ENCODE measurements around the gene DPP4. TPM values are rescaled to one million over a fixed set of nuclear protein-coding genes. Genes with fewer than 3 reads are reported as not detected.

Gene DPP4
- total and polyA plus RNA-seq, 2 experiments from 2014 or later = 149 to 218 TPM

GRCh38 chr2:161971551-161971950, 102.5 kb downstream of the DPP4 start:
- no peaks in the 10 kb centered on the region for H3K36me3 ChIP-seq (replicated peaks; ENCODE audit: insufficient read depth, low read depth)
- no peaks in the 10 kb centered on the region for H4K20me1 ChIP-seq (ENCODE audit: insufficient read depth, poor library complexity, severe bottlenecking)
- no peaks in the 10 kb centered on the region for H3K4me1 ChIP-seq (ENCODE audit: insufficient read depth)
- no peak for DNase-seq (ENCODE audit: low spot score)
- H3K9me2 ChIP-seq (replicated peaks; ENCODE audit: insufficient read depth) = no peaks in the 10 kb centered on the region
- no peak overlapping the region for H2AFZ ChIP-seq
- H3K4me3 ChIP-seq = no peak overlapping the region
- TF ChIP-seq EZH2phosphoT487 (IDR thresholded peaks at IDR 0.05; ENCODE audit: low read depth, severe bottlenecking, unreplicated experiment) (no peak), EZH2 (IDR thresholded peaks at IDR 0.05; ENCODE audit: borderline replicate concordance) (no peak)
- TF ChIP-seq, protein P1, sequence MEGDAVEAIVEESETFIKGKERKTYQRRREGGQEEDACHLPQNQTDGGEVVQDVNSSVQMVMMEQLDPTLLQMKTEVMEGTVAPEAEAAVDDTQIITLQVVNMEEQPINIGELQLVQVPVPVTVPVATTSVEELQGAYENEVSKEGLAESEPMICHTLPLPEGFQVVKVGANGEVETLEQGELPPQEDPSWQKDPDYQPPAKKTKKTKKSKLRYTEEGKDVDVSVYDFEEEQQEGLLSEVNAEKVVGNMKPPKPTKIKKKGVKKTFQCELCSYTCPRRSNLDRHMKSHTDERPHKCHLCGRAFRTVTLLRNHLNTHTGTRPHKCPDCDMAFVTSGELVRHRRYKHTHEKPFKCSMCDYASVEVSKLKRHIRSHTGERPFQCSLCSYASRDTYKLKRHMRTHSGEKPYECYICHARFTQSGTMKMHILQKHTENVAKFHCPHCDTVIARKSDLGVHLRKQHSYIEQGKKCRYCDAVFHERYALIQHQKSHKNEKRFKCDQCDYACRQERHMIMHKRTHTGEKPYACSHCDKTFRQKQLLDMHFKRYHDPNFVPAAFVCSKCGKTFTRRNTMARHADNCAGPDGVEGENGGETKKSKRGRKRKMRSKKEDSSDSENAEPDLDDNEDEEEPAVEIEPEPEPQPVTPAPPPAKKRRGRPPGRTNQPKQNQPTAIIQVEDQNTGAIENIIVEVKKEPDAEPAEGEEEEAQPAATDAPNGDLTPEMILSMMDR (IDR thresholded peaks at IDR 0.05; ENCODE audit: poor library complexity) = no peak
- H3K9me3 ChIP-seq (ENCODE audit: low read depth) = no peaks in the 10 kb centered on the region
- 80% methylated on average over 9 of the region's 9 CpGs for WGBS (ENCODE audit: low lambda C conversion rate, missing lambda C conversion rate)
- no peaks in the 10 kb centered on the region for H3K79me2 ChIP-seq
- H3K4me2 ChIP-seq = no peak overlapping the region
- no peak overlapping the region for H3K27ac ChIP-seq
- H3K27me3 ChIP-seq = no peaks in the 10 kb centered on the region

- Histone ChIP-seq H4K20me1 (ENCODE audit: insufficient read depth, poor library complexity, severe bottlenecking) (no peaks in the 10 kb centered on the region), H3K27ac (no peak overlapping the region), H3K27me3 (no peaks in the 10 kb centered on the region), H2AFZ (no peak overlapping the region), H3K4me2 (no peak overlapping the region), H3K9me2 (replicated peaks; ENCODE audit: insufficient read depth) (no peaks in the 10 kb centered on the region), H3K79me2 (no peaks in the 10 kb centered on the region), H3K36me3 (replicated peaks; ENCODE audit: insufficient read depth, low read depth) (no peaks in the 10 kb centered on the region), H3K4me1 (ENCODE audit: insufficient read depth) (no peaks in the 10 kb centered on the region), H3K9me3 (ENCODE audit: low read depth) (no peaks in the 10 kb centered on the region), H3K4me3 (no peak overlapping the region)
- TF ChIP-seq EZH2phosphoT487 (IDR thresholded peaks at IDR 0.05; ENCODE audit: low read depth, severe bottlenecking, unreplicated experiment) (no peak), EZH2 (IDR thresholded peaks at IDR 0.05; ENCODE audit: borderline replicate concordance) (no peak)
- TF ChIP-seq, protein P1 (IDR thresholded peaks at IDR 0.05; ENCODE audit: poor library complexity) = no peak
- 92% methylated on average over 1 of the region's 1 CpG for WGBS (ENCODE audit: low lambda C conversion rate, missing lambda C conversion rate)
- DNase-seq (ENCODE audit: low spot score) = no peak
These were observed 104.9 kb downstream of the DPP4 start for GRCh38 chr2:161969159-161969558.

GRCh38 chr2:161965994-161966393, 108.0 kb downstream of the DPP4 start:
- no peaks in the 10 kb centered on the region for H3K9me2 ChIP-seq (replicated peaks; ENCODE audit: insufficient read depth)
- DNase-seq (ENCODE audit: low spot score) = no peak
- 90% methylated on average over 1 of the region's 1 CpG for WGBS (ENCODE audit: low lambda C conversion rate, missing lambda C conversion rate)
- H4K20me1 ChIP-seq (ENCODE audit: insufficient read depth, poor library complexity, severe bottlenecking) = no peaks in the 10 kb centered on the region
- H3K4me3 ChIP-seq = no peak overlapping the region
- no peaks in the 10 kb centered on the region for H3K9me3 ChIP-seq (ENCODE audit: low read depth)
- no peak overlapping the region for H3K4me2 ChIP-seq
- no peak for TF ChIP-seq EZH2phosphoT487 (IDR thresholded peaks at IDR 0.05; ENCODE audit: low read depth, severe bottlenecking, unreplicated experiment)
- TF ChIP-seq, protein P1 (IDR thresholded peaks at IDR 0.05; ENCODE audit: poor library complexity) = no peak
- TF ChIP-seq EZH2 (IDR thresholded peaks at IDR 0.05; ENCODE audit: borderline replicate concordance) = no peak
- no peaks in the 10 kb centered on the region for H3K79me2 ChIP-seq
- no peaks in the 10 kb centered on the region for H3K4me1 ChIP-seq (ENCODE audit: insufficient read depth)
- no peaks in the 10 kb centered on the region for H3K27me3 ChIP-seq
- H2AFZ ChIP-seq = no peak overlapping the region
- no peaks in the 10 kb centered on the region for H3K36me3 ChIP-seq (replicated peaks; ENCODE audit: insufficient read depth, low read depth)
- H3K27ac ChIP-seq = no peak overlapping the region

DNA sequence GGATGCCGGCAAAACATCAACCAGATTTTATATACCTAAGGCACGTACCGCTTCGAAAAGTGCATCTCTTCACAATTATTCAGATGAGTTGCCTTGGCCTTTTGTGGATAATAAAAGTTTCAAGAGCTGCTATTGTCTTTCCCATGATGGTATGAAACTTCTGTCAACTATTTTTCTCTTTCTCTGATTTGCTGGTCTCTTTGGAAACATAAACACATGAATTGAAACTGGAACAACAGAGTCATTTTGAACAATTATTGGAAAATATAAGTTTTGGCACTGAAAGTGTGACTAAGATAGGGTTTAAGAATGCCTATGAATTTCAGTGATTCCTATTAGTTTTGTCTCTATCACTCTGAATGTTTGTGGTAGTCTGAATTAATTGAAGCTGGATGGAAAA, 109.9 kb downstream of the DPP4 start:
- WGBS (ENCODE audit: low lambda C conversion rate, missing lambda C conversion rate) = 94% methylated on average over 4 of the region's 4 CpGs
- no peak for DNase-seq (ENCODE audit: low spot score)
- H3K4me1 ChIP-seq (ENCODE audit: insufficient read depth) = no peaks in the 10 kb centered on the region
- no peaks in the 10 kb centered on the region for H4K20me1 ChIP-seq (ENCODE audit: insufficient read depth, poor library complexity, severe bottlenecking)
- H3K27ac ChIP-seq = no peak overlapping the region
- no peaks in the 10 kb centered on the region for H3K79me2 ChIP-seq
- no peaks in the 10 kb centered on the region for H3K36me3 ChIP-seq (replicated peaks; ENCODE audit: insufficient read depth, low read depth)
- H3K9me2 ChIP-seq (replicated peaks; ENCODE audit: insufficient read depth) = no peaks in the 10 kb centered on the region
- no peaks in the 10 kb centered on the region for H3K27me3 ChIP-seq
- no peak overlapping the region for H2AFZ ChIP-seq
- no peak overlapping the region for H3K4me3 ChIP-seq
- H3K9me3 ChIP-seq (ENCODE audit: low read depth) = no peaks in the 10 kb centered on the region
- no peak for TF ChIP-seq EZH2 (IDR thresholded peaks at IDR 0.05; ENCODE audit: borderline replicate concordance)
- TF ChIP-seq EZH2phosphoT487 (IDR thresholded peaks at IDR 0.05; ENCODE audit: low read depth, severe bottlenecking, unreplicated experiment) = no peak
- TF ChIP-seq, protein P1 (IDR thresholded peaks at IDR 0.05; ENCODE audit: poor library complexity) = no peak
- H3K4me2 ChIP-seq = no peak overlapping the region
